GM23338 (cell line): ENCODE data around the gene DDX24. TPM values are rescaled to one million over a fixed set of nuclear protein-coding genes. Genes with fewer than 3 reads are reported as not detected.

Experiments used
- ATAC-seq: fragments of 200-7000 bp; cut with Tn5 transposase; 3 replicates; pipeline ENCODE4 v1.9.1; 2020
- DNase-seq: peaks from one replicate; pipeline ENCODE4 v3.0.0-alpha.2; 2015; ENCODE audit warnings: low spot score
- H2AFZ ChIP-seq: fragments of 200-600 bp; sonication (generic); 2 replicates; pipeline ENCODE4 v1.8.0; 2016; ENCODE audit warnings: antibody characterized with exemption, mild to moderate bottlenecking, moderate library complexity
- H3F3A ChIP-seq: fragments of 200-600 bp; sonication (generic); replicated peaks from 2 replicates; pipeline ENCODE4 v1.8.0; 2017; ENCODE audit warnings: antibody characterized with exemption, mixed run types, low read depth
- H3K27ac ChIP-seq: fragments of 200-600 bp; sonication (generic); 2 replicates; pipeline ENCODE4 v1.6.1; 2016; ENCODE audit warnings: low read depth
- H3K27me3 ChIP-seq: fragments of 200-600 bp; sonication (generic); 2 replicates; pipeline ENCODE4 v1.8.0; 2016; ENCODE audit warnings: mild to moderate bottlenecking, mixed run types, moderate library complexity; ENCODE audit not compliant: insufficient read depth
- H3K36me3 ChIP-seq: fragments of 200-600 bp; sonication (generic); 2 replicates; pipeline ENCODE4 v1.8.0; 2016; ENCODE audit warnings: mild to moderate bottlenecking; ENCODE audit not compliant: insufficient read depth
- H3K4me1 ChIP-seq: fragments of 200-600 bp; sonication (generic); 2 replicates; pipeline ENCODE4 v1.8.0; 2016; ENCODE audit warnings: mild to moderate bottlenecking, moderate library complexity; ENCODE audit not compliant: insufficient read depth
- H3K4me2 ChIP-seq: fragments of 200-600 bp; sonication (generic); 2 replicates; pipeline ENCODE4 v1.7.1; 2017; ENCODE audit warnings: mixed run types
- H3K4me3 ChIP-seq: fragments of 200-600 bp; sonication (generic); 2 replicates; pipeline ENCODE4 v1.6.1; 2016; ENCODE audit warnings: mixed run types
- H3K79me2 ChIP-seq: fragments of 200-600 bp; sonication (generic); replicated peaks from 2 replicates; pipeline ENCODE4 v1.8.0; 2017; ENCODE audit warnings: mild to moderate bottlenecking; ENCODE audit not compliant: insufficient read depth
- H3K9me2 ChIP-seq: fragments of 200-600 bp; sonication (generic); 2 replicates; pipeline ENCODE4 v1.8.0; 2017; ENCODE audit not compliant: insufficient read depth
- H4K20me1 ChIP-seq: fragments of 200-600 bp; sonication (generic); replicated peaks from 2 replicates; pipeline ENCODE4 v1.8.0; 2017; ENCODE audit warnings: mild to moderate bottlenecking; ENCODE audit not compliant: insufficient read depth
- H3K27ac Mint-ChIP-seq: 2 replicates; pipeline ENCODE4 v1.8.0; 2020; ENCODE audit warnings: inconsistent platforms, mild to moderate bottlenecking, moderate library complexity, mixed read lengths
- H3K27me3 Mint-ChIP-seq: 3 replicates; pipeline ENCODE4 v1.8.0; 2022; ENCODE audit warnings: low read depth, mild to moderate bottlenecking, moderate library complexity, mixed read lengths, inconsistent platforms; ENCODE audit not compliant: insufficient read depth, poor library complexity
- H3K36me3 Mint-ChIP-seq: 3 replicates; pipeline ENCODE4 v1.8.0; 2021; ENCODE audit warnings: low read depth, mild to moderate bottlenecking, inconsistent platforms, moderate library complexity, mixed read lengths
- H3K4me1 Mint-ChIP-seq: 3 replicates; pipeline ENCODE4 v1.8.0; 2020; ENCODE audit warnings: mild to moderate bottlenecking, inconsistent platforms, mixed read lengths
- H3K4me3 Mint-ChIP-seq: 3 replicates; pipeline ENCODE4 v1.8.0; 2021; ENCODE audit warnings: moderate library complexity, mild to moderate bottlenecking, inconsistent platforms, mixed read lengths
- H3K9me3 Mint-ChIP-seq: 3 replicates; pipeline ENCODE4 v1.8.0; 2020; ENCODE audit warnings: moderate library complexity, mild to moderate bottlenecking, inconsistent platforms, mixed read lengths
- CREB1 ChIP-seq: fragments of 250-450 bp; sonication (Bioruptor Pico); IDR thresholded peaks from 2 replicates; pipeline ENCODE4 v1.5.0; 2020; ENCODE audit warnings: low read depth, mild to moderate bottlenecking, moderate library complexity
- ETS1 ChIP-seq: IDR thresholded peaks from 2 replicates; pipeline ENCODE4 v1.6.1; 2016; ENCODE audit warnings: antibody characterized with exemption
- EZH2 ChIP-seq: fragments of 200-600 bp; sonication (generic); IDR thresholded peaks from one replicate; pipeline ENCODE4 v1.8.0; 2017; ENCODE audit warnings: antibody characterized with exemption, mild to moderate bottlenecking, low read depth; ENCODE audit not compliant: unreplicated experiment
- EZH2phosphoT487 ChIP-seq: fragments of 200-600 bp; sonication (generic); IDR thresholded peaks from one replicate; pipeline ENCODE4 v1.8.1; 2018; ENCODE audit warnings: antibody characterized with exemption; ENCODE audit not compliant: unreplicated experiment
- JUNB ChIP-seq: IDR thresholded peaks from one replicate; pipeline ENCODE4 v1.6.1; 2016; ENCODE audit warnings: antibody characterized with exemption; ENCODE audit not compliant: unreplicated experiment
- NANOG ChIP-seq: IDR thresholded peaks from 2 replicates; pipeline ENCODE4 v1.6.1; 2016; ENCODE audit warnings: antibody characterized with exemption, borderline replicate concordance
- POLR2AphosphoS5 ChIP-seq: IDR thresholded peaks from 2 replicates; pipeline ENCODE4 v1.6.1; 2016; ENCODE audit warnings: antibody characterized with exemption, low read depth
- REST ChIP-seq: IDR thresholded peaks from one replicate; pipeline ENCODE4 v1.6.1; 2018; ENCODE audit warnings: antibody characterized with exemption; ENCODE audit not compliant: unreplicated experiment
- STAT1 ChIP-seq: IDR thresholded peaks from one replicate; pipeline ENCODE4 v1.6.1; 2016; ENCODE audit warnings: antibody characterized with exemption; ENCODE audit not compliant: unreplicated experiment
- ZNF114 ChIP-seq: fragments of 250-450 bp; sonication (Bioruptor Pico); IDR thresholded peaks from 2 replicates; pipeline ENCODE4 v1.5.0; 2020; ENCODE audit warnings: mild to moderate bottlenecking, moderate library complexity
- ZNF331 ChIP-seq: fragments of 250-450 bp; sonication (Bioruptor Pico); IDR thresholded peaks from 2 replicates; pipeline ENCODE4 v1.5.0; 2020; ENCODE audit warnings: low read depth, mild to moderate bottlenecking, moderate library complexity
- polyA plus RNA-seq: library from polyadenylated mRNA; unstranded; fragments of >200 nt; fragmentation: Nextera tagmentation; extraction: Ambion mirVana; gene quantifications from 2 replicates; pipeline ENCODE4 v1.2.1, GENCODE V29; 2016
- total RNA-seq: library from RNA; depleted of rRNA; stranded (reverse); fragments of >200 nt; shearing (Covaris generic); gene quantifications from 2 replicates; pipeline ENCODE4 v1.2.3, GENCODE V29; 2014
- TF ChIP-seq, protein P1 (sequence below): fragments of 250-450 bp; sonication (Bioruptor Pico); IDR thresholded peaks from 2 replicates; pipeline ENCODE4 v1.5.0; 2020; ENCODE audit warnings: mild to moderate bottlenecking, moderate library complexity
- TF ChIP-seq, protein P2 (sequence below), 2 experiments: fragments of 200-600 bp in 1 of 2; sonication (generic) in 1 of 2; conservative IDR thresholded peaks; 2 replicates each; pipeline versions ENCODE4 v1.5.1 to v1.6.1; 2016 to 2017; ENCODE audit warnings: antibody characterized with exemption in 2 of 2, low read depth in 2 of 2, mild to moderate bottlenecking in 2 of 2, moderate library complexity in 1 of 2

The DDX24 gene
- total and polyA plus RNA-seq, 2 experiments from 2014 or later = 150 to 265 TPM

GRCh38 chr14:94059998-94060397 lies 21.0 kb downstream of the DDX24 start:
- Mint-ChIP-seq H3K36me3 (peaks cover 66% of the 10 kb centered on the region), H3K9me3 (no peaks in the 10 kb centered on the region), H3K27me3 (peaks cover 1% of the 10 kb centered on the region), H3K4me1 (peaks cover 18% of the 10 kb centered on the region), H3K4me3 (no peak overlapping the region), H3K27ac (no peak overlapping the region)
- Histone ChIP-seq H3K27me3 (no peaks in the 10 kb centered on the region), H4K20me1 (peaks cover 17% of the 10 kb centered on the region; the same call in 1 of the 2 replicates), H3K4me1 (peaks cover 7% of the 10 kb centered on the region; the same call in 1 of the 2 replicates), H2AFZ (no peak overlapping the region), H3F3A (no peaks in the 10 kb centered on the region), H3K27ac (no peak overlapping the region), H3K4me2 (no peak overlapping the region), H3K36me3 (peaks cover 26% of the 10 kb centered on the region), H3K9me2 (no peaks in the 10 kb centered on the region; the same call in 1 of the 2 replicates), H3K4me3 (no peak overlapping the region), H3K79me2 (peaks cover 41% of the 10 kb centered on the region)
- ATAC-seq (no peak), DNase-seq (no peak)
- TF ChIP-seq REST (no peak), ZNF331 (CRISPR knock-in tag) (no peak), JUNB (no peak), ETS1 (no peak), ZNF114 (CRISPR knock-in tag) (no peak), NANOG (no peak), POLR2AphosphoS5 (no peak), STAT1 (no peak), EZH2phosphoT487 (no peak), CREB1 (no peak), EZH2 (no peak)
- TF ChIP-seq, protein P1, sequence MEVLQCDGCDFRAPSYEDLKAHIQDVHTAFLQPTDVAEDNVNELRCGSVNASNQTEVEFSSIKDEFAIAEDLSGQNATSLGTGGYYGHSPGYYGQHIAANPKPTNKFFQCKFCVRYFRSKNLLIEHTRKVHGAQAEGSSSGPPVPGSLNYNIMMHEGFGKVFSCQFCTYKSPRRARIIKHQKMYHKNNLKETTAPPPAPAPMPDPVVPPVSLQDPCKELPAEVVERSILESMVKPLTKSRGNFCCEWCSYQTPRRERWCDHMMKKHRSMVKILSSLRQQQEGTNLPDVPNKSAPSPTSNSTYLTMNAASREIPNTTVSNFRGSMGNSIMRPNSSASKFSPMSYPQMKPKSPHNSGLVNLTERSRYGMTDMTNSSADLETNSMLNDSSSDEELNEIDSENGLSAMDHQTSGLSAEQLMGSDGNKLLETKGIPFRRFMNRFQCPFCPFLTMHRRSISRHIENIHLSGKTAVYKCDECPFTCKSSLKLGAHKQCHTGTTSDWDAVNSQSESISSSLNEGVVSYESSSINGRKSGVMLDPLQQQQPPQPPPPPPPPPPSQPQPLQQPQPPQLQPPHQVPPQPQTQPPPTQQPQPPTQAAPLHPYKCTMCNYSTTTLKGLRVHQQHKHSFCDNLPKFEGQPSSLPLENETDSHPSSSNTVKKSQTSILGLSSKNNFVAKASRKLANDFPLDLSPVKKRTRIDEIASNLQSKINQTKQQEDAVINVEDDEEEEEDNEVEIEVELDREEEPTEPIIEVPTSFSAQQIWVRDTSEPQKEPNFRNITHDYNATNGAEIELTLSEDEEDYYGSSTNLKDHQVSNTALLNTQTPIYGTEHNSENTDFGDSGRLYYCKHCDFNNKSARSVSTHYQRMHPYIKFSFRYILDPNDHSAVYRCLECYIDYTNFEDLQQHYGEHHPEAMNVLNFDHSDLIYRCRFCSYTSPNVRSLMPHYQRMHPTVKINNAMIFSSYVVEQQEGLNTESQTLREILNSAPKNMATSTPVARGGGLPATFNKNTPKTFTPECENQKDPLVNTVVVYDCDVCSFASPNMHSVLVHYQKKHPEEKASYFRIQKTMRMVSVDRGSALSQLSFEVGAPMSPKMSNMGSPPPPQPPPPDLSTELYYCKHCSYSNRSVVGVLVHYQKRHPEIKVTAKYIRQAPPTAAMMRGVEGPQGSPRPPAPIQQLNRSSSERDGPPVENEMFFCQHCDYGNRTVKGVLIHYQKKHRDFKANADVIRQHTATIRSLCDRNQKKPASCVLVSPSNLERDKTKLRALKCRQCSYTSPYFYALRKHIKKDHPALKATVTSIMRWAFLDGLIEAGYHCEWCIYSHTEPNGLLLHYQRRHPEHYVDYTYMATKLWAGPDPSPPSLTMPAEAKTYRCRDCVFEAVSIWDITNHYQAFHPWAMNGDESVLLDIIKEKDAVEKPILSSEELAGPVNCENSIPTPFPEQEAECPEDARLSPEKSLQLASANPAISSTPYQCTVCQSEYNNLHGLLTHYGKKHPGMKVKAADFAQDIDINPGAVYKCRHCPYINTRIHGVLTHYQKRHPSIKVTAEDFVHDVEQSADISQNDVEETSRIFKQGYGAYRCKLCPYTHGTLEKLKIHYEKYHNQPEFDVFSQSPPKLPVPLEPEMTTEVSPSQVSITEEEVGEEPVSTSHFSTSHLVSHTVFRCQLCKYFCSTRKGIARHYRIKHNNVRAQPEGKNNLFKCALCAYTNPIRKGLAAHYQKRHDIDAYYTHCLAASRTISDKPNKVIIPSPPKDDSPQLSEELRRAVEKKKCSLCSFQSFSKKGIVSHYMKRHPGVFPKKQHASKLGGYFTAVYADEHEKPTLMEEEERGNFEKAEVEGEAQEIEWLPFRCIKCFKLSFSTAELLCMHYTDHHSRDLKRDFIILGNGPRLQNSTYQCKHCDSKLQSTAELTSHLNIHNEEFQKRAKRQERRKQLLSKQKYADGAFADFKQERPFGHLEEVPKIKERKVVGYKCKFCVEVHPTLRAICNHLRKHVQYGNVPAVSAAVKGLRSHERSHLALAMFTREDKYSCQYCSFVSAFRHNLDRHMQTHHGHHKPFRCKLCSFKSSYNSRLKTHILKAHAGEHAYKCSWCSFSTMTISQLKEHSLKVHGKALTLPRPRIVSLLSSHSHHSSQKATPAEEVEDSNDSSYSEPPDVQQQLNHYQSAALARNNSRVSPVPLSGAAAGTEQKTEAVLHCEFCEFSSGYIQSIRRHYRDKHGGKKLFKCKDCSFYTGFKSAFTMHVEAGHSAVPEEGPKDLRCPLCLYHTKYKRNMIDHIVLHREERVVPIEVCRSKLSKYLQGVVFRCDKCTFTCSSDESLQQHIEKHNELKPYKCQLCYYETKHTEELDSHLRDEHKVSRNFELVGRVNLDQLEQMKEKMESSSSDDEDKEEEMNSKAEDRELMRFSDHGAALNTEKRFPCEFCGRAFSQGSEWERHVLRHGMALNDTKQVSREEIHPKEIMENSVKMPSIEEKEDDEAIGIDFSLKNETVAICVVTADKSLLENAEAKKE (CRISPR knock-in tag) = no peak
- TF ChIP-seq, protein P2, sequence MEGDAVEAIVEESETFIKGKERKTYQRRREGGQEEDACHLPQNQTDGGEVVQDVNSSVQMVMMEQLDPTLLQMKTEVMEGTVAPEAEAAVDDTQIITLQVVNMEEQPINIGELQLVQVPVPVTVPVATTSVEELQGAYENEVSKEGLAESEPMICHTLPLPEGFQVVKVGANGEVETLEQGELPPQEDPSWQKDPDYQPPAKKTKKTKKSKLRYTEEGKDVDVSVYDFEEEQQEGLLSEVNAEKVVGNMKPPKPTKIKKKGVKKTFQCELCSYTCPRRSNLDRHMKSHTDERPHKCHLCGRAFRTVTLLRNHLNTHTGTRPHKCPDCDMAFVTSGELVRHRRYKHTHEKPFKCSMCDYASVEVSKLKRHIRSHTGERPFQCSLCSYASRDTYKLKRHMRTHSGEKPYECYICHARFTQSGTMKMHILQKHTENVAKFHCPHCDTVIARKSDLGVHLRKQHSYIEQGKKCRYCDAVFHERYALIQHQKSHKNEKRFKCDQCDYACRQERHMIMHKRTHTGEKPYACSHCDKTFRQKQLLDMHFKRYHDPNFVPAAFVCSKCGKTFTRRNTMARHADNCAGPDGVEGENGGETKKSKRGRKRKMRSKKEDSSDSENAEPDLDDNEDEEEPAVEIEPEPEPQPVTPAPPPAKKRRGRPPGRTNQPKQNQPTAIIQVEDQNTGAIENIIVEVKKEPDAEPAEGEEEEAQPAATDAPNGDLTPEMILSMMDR (conservative IDR thresholded peaks at IDR 0.05; ENCODE audit: low read depth in 2 of 2) = no peak
